MM.1S (cell line): ENCODE measurements around the gene ZNF277.

Source experiments
- CTCF ChIP-seq: fragments of 300-600 bp; sonication (generic); IDR thresholded peaks from 2 replicates; pipeline ENCODE4 v1.5.1; 2016; ENCODE audit warnings: antibody characterized with exemption, low read length, mixed read lengths
- EZH2phosphoT487 ChIP-seq: fragments of 300-600 bp; sonication (generic); IDR thresholded peaks from 2 replicates; pipeline ENCODE4 v1.6.1; 2018; ENCODE audit warnings: antibody characterized with exemption, low read length

- TF ChIP-seq EZH2phosphoT487 (no peak), CTCF (no peak)
Observed at GRCh38 chr7:112267944-112268691, 61.6 kb downstream of the ZNF277 start.
